ENCODE data around the gene MRPL33.

The MRPL33 gene

GRCh38 chr2:27779417-27780055 lies 8.0 kb downstream of the MRPL33 start:
- DNase-seq = no peak

DNA sequence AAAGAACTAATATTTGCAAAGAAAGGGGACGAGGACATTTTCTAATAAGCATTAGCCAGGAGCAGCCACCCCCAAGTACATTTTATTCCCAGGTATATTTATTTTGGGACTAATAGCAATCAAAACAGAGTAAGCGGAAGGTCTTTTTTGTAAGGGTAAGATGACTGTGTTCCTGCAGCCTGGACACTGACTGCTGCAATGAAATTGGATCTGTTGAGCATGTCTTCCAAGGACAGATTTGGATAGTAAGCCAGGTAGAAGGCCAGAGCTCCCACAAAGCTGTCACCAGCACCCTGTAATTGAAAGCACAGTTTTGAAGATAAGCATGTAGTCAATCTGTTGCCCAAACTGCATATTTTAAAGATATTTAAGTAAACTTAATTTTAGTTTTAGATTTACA lies 10.0 kb downstream of the MRPL33 start:
- DNase-seq = no peak

DNA sequence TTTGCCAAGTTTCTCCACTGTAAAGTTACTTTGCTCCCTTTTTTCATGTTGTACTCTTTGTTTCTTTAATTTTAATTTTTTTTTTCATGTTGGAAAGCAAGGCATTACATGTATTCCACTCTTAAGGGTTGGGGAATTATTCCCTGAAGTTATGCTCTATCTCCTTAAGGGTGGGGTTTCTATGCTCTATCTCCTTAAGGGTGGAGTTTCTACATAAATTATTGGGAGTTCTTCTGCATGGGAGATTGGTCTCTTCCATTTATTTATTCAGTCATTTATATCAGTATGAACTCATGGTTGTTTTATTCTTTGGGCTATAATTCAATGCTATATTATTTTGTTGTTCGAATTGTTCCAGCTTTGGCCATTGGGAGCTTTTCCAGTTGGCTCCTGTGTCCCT lies 11.2 kb downstream of the MRPL33 start:
- no peak for DNase-seq

GRCh38 chr2:27790796-27791195 lies 19.3 kb downstream of the MRPL33 start:
- no peak for DNase-seq

DNA sequence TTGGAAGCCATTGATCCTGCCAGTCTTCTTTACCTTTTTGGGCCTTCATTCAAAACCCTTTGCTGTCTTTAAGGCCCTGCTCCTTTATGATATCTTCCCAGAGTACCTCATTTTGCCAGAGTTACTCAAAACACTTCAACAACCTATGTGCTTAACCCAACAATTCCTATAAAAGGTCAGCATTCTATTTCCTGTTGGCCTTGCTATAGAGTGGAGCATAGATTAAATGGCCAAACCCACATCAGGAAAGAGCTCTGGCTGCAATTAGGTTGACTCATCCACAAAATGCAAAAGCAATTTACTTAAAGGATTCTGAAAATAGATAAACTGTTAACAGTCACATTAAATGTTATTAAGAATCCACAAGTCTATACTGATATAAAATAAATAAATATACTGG lies 21.2 kb downstream of the MRPL33 start:
- DNase-seq = no peak

DNA sequence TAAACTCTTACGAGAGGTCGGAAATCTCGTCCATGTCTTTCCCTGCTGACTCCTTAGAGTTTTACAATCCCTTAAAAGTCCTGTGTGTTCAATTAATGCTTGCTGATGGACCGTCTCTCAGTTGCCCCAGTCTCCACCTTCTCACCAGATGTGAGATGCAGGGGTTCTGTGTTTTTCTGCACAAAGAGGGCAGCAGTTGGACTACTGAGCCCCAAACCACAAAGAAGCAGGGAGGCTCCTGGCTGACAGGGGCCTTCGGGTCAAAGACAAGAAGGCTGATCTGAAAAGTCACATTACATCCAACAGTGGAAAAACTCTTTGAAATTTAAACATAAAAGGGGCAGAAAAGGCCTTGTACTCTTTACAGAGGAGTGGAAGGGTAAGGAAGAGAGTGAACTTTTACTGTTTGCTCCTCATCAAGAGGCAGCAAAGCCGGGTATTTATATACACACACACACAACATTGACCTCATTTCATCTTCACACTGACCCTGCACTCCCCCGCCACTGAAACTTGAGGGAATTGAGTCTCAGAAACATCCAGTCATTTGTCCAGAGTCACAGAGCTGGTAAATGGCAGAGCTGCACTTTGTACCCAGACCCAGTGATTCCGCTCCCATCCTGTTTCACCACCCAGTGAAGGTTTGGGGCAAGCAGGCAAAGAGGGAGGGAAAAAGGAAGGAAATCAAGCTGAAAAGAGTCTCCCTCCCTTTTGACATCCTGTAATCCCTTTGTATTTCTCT lies 23.7 kb downstream of the MRPL33 start:
- DNase-seq = no peak

GRCh38 chr2:27795868-27796277 lies 24.4 kb downstream of the MRPL33 start:
- no peak for DNase-seq

GRCh38 chr2:27796791-27797765 lies 25.6 kb downstream of the MRPL33 start:
- no peak for DNase-seq

DNA sequence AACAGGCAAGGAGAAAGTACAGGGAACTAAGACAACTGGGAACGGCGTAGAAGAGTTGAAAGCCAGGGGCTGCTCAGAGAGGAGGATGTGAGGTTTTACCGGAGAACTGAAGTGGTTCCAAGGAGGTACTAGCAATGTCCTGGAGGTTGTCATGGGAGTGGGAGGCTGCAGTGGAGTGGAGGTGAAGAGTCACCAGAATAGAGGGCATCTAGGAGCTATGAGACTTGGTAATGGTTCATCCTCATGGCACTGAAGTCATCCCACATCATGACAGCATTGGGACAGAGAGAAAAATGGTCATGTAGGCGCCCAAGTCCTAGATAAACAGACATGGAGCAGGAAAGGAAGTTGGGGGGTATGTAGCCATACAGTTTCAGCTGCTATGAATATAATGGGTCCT lies 26.3 kb downstream of the MRPL33 start:
- no peak for DNase-seq

DNA sequence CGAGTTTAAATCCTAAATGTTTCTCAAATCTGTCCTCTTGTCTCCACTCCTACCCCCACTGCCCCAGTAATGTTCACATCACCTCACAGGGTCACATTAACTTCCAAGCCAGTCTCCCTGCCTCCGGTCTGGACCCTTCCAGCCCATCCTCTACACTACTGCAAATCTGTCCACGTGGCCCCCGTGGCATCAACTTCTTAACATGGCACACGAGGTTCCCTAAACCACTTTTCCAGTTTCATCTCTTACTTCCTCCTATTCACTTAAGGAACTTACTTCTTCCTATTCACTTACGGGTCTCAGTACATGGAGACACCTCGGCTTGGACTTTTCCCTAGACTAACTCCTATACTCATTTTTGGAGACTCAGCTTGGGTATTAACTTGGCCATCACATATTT lies 27.0 kb downstream of the MRPL33 start:
- no peak for DNase-seq

DNA sequence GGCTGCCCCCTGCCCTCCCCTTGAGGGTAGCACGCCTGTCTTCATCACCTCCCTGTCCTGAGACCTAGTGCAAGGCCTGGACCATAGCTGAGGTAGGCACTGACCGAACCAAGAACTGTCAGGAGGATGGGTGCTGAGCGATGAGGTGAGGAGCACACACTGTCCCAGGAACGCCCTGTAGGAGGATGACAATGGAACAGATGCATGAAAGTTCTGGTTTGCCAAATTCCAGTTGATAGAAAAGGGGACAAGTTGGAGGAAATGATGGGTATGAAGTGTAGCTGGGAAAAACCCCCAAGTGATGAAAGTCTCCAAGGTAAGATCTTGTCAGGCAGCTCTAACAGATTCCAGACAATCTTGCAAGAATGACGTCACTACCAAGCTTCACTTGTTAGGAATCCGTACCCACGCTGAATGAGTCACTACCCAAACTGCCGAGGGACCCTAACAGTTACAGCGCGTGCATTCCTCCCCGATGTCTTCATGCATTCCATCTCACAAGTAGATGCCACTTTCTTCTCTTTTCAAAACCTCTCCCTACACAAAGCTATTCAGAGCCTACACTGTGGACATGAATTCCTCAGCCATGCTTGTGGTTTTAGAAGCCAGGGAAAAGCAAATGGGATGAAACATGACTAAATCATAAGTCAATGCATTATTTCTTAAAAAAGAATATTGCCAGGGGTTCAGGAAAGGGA lies 27.6 kb downstream of the MRPL33 start:
- peak; percentile 59 for DNase-seq

DNA sequence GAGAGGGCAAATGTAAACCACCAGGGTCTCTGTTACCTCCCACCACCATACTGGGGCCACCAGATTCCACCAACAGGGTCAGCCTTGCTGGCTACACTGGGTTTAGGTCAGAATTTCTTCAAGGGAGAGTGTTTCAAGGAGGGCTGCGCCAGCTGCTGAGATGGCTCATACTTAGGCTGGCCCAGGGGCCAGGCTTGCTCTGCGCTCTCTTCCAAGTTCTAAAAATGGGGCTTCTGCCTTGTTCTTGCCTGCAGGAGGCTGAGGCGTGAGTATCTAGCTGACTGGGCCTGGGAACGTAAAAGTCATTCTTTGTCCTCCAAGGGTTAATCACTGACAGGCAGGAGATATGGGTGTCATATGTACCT lies 28.1 kb downstream of the MRPL33 start:
- no peak for DNase-seq

DNA sequence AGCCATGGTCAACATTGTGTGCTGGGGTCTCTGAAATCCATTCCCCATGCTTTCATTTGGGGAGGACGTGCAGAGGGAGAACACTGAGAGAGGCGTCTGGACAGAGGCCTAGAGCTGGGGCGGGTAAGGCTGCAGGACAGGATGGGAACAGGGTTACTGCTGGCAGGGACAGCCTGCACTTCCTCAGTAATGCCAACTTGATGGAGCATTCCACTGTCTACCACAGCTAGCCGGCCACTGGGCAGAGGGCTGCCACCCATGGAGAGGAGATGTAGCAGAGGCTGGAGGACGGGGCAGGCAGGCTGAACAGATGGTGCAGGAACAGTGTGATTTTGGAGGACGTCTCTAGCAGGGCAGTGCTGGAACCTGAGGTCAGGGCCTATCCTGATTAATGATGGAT lies 29.3 kb downstream of the MRPL33 start:
- DNase-seq = no peak

GRCh38 chr2:27802547-27802946 lies 31.0 kb downstream of the MRPL33 start:
- no peak for DNase-seq

DNA sequence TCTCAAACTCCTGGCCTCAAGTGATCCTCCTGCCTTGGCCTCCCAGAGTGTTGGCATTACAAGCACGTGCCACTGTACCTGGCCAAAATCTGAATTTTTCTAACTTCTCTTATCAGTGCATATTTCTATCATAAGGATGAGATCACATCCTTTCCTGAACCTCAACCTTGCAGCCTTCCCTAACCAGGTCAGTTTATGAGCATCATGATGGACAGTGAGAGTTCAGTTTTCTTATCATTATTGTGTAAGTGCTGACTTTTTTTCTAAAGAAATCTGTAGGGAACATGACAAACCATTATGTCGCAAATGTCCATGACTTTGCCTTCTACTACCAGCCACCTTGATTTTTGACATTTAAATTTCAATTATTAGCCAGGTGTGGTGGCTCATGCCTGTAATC lies 31.5 kb downstream of the MRPL33 start:
- no peak for DNase-seq

- no peak for DNase-seq
Measured at GRCh38 chr2:27804146-27804545, 32.6 kb downstream of the MRPL33 start.

DNA sequence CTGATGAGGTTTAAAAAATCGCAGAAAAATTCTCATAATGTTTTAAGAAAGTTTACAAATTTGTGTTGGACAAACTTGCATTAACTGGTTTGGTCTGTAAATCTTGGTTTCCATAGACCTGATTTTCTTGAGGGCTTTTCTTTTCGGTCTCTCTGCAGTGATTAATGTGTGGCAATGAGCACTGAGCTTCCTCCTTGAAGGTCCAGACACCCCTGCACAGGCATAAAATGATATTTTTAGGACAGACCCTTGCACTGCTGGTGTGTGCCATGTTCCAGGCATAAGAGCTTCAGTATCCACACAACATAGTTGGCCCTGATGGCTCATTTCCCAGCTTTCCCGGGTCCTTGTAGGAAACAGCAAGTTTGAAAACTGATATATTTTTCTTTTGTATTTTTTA lies 33.7 kb downstream of the MRPL33 start:
- no peak for DNase-seq

DNA sequence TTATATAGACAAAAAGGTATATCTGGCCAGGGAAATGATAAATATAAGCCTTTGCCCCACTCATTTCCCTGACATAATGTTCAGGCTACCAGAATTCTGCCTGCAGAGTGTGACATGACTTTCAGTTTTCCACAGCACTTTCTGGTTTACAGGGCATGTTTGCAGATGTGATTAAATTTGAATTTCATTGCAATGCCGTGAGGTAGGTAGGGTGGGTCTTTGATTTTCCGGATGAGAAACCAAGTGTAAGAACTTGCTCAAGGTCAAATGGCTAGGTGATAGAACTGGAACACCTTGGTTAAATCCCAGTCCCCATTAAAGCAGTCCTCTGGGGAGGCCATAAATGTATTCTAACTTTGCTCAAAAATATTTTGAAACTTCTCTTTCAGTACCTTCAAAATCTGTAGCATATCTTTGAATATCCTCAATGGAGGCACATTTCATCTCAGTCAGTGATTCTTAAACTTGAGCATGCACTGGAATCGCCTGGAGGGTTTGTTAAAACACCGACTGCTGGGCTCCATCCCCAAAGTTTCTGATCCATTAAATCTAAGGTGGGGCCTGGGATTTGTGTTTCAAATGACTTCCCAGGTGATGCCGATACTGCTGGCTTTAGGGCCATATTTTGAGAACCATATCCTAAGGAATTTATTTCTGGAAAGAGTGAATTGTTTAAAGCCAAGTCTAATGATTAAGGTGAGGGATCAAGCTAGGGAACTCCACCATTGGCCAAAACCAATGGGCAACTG lies 35.0 kb downstream of the MRPL33 start:
- no peak for DNase-seq

- DNase-seq = no peak
Measured at GRCh38 chr2:27807476-27807875, 36.0 kb downstream of the MRPL33 start.

DNA sequence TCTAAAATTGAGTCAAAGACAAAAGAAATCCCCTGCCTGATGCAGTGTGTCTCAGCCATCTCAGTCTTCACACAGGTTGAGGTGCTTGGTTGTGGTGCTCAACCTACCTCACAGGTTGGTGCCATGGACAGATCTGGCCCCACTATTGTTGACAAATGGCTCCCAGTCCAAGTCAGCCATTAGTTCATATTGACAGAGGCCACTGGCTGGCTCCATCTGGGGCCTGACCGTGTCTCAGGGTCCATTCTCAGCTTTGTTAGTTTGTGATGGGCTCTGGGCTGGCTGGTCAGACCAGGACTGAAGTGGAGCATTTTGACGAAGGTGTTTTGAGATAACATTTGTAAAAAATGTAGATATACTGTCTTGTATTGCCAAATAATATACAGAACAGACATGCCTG lies 36.9 kb downstream of the MRPL33 start:
- DNase-seq = no peak

DNA sequence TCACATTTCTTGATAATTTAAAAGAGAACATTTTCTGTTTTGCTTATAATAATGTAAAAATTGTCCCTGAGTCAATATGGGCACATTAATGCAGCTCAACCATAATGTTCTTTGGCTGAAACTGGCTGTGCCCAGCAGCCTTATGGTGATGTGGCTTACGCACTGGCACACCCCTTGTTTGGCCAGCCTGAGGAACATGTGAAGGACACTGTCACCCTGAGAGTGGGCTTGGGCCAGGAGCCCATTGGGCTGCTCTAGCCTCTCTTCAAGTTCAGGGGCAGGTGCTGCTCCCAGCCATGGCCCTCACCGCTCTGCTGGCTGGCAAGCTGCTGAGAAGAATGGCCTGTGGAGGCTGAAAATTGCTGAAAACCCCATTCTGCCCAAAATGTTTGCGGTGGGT lies 37.5 kb downstream of the MRPL33 start:
- no peak for DNase-seq

GRCh38 chr2:27809761-27810241 lies 38.3 kb downstream of the MRPL33 start:
- DNase-seq = no peak
